Transverse colon (tissue), 4 donors: ENCODE results near the gene SNX30. TPM values are rescaled to one million over a fixed set of nuclear protein-coding genes. Genes with fewer than 3 reads are reported as not detected.

Experiments
- DNase-seq: peaks from one replicate; pipeline ENCODE4 v3.0.0-alpha.2; 2019
- H3K27ac ChIP-seq, 4 donors: fragments of 200-600 bp; sonication (generic); 2 replicates each; pipeline ENCODE4 v1.5.1; 2016 to 2018; ENCODE audit warnings: inconsistent platforms in 4 of 4
- H3K27me3 ChIP-seq: fragments of 200-600 bp; sonication (generic); 2 replicates; pipeline ENCODE4 v1.5.1; 2017; ENCODE audit warnings: inconsistent platforms
- H3K36me3 ChIP-seq, 4 donors: fragments of 200-600 bp; sonication (generic); 2 replicates each; pipeline ENCODE4 v1.5.1; 2017 to 2019; ENCODE audit warnings: inconsistent platforms in 4 of 4
- H3K4me1 ChIP-seq, 4 donors: fragments of 200-600 bp; sonication (generic); 2 replicates each; pipeline ENCODE4 v1.5.1; 2017 to 2020; ENCODE audit warnings: inconsistent platforms in 4 of 4
- H3K4me3 ChIP-seq, 4 donors: fragments of 200-600 bp; sonication (generic); 1 replicate in 1 of 4; 2 replicates in 3 of 4; pipeline versions ENCODE4 v1.5.1 to v1.6.1; 2017 to 2019; ENCODE audit warnings: inconsistent platforms in 4 of 4
- H3K9me3 ChIP-seq, 2 donors: fragments of 200-600 bp; sonication (generic); 2 replicates each; pipeline ENCODE4 v1.5.1; 2017 to 2019; ENCODE audit warnings: inconsistent platforms in 2 of 2
- EP300 ChIP-seq: sonication (generic); formaldehyde crosslinking; IDR thresholded peaks from one replicate; pipeline ENCODE4 v1.6.1; 2017; ENCODE audit warnings: antibody characterized with exemption, low read depth
- POLR2A ChIP-seq: fragments of 450-650 bp; IDR thresholded peaks from one replicate; pipeline ENCODE4 v1.6.1; 2016; ENCODE audit warnings: antibody characterized with exemption, mild to moderate bottlenecking, moderate library complexity
- POLR2AphosphoS5 ChIP-seq, 3 donors: sonication (generic); formaldehyde crosslinking; IDR thresholded peaks; one replicate each; pipeline ENCODE4 v1.6.1; 2016; ENCODE audit warnings: antibody characterized with exemption in 3 of 3
- WGBS, 2 donors: methylation state at CpG; one replicate each; pipeline ENCODE4 v1.1.5; 2018; ENCODE audit warnings: low coverage in 1 of 2; 5-methylcytosine and 5-hydroxymethylcytosine counted together
- in situ Hi-C, 4 donors: fragments of 200-750 bp; cut with MboI; loops; one replicate each; pipeline versions ENCODE4 v1.15.0 to v1.15.1; 2017; ENCODE audit warnings: low sequenced_read_pairs in 3 of 4, low pct_ligation_motif_present in 1 of 4, low pct_unique_long_range_greater_than_20kb in 1 of 4
- intact Hi-C: fragments of 100-400 bp; cut with DNase I; formaldehyde crosslinking; loops from one replicate; pipeline ENCODE4 v1.15.1; 2023; ENCODE audit warnings: low total_unique reads
- total RNA-seq, 4 donors: library from RNA; depleted of rRNA; stranded (reverse); fragments of >200 nt; gene quantifications; one replicate each; pipeline ENCODE4 v1.1.0, GENCODE V29; 2016
- TF ChIP-seq, protein P1 (sequence below), 5 experiments: fragments of 200-600 bp in 3 of 5; fragments of 450-650 bp in 2 of 5; sonication (generic) in 3 of 5; IDR thresholded peaks; 1 replicate in 2 of 5; 2 replicates in 3 of 5; pipeline ENCODE4 v1.5.1; 2016 to 2017; ENCODE audit warnings: antibody characterized with exemption in 5 of 5, inconsistent platforms in 3 of 5, mild to moderate bottlenecking in 2 of 5, moderate library complexity in 1 of 5

Gene SNX30
- total RNA-seq, 4 donors from 2014 or later = 15.7 to 46.4 (median 45.7) TPM

DNA sequence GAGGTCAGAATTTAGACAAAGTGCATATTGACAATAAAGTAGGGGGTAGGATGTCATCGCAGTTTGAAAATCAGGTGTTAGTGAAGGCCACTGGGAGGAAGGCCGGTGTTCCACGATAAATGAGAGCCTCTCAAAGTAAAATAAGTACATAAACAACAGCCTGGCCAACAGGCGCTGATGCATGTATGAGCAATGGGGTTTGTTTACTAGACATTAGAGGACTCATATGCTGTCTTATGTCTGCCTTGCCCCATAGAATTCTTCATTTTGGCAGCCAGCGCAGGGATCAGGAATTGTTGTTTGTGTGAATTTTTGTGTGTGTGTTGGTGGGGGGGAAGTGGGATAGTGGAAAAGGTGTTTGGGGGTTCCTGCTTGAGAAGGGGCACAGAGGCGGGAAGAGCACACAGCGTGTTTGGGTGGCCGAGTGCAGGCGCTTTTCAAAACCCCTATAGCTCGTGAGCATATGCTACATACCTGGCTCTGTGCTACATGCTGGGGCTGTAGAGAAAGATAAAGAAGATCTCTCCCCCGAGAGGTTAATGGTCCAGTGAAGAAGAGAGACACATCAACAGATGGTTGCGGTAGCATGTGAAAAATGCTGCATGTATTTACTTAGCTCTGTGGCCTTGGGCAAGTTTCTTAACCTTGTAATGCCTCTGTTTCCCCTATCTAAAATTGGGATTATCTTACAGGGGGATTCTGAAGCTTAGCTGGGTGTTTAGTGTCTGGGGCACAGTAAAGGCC is 11.5 kb downstream of the SNX30 start:
- 50 to 88% methylated on average over 1 to 12 of the region's 12 CpGs for WGBS, 2 donors
- in situ Hi-C loops (no loop called here), intact Hi-C loops (no loop called here)
- DNase-seq = no peak
- Histone ChIP-seq H3K9me3 (no peaks in the 10 kb centered on the region), H3K36me3 (no peaks in the 10 kb centered on the region), H3K4me3 (no peak overlapping the region), H3K27ac (no peak overlapping the region), H3K27me3 (no peaks in the 10 kb centered on the region), H3K4me1 (peaks cover 0 to 36% (median 9%) of the 10 kb centered on the region in 4 donors)
- TF ChIP-seq POLR2AphosphoS5 (IDR thresholded peaks at IDR 0.05) = no peak
- TF ChIP-seq, protein P1, sequence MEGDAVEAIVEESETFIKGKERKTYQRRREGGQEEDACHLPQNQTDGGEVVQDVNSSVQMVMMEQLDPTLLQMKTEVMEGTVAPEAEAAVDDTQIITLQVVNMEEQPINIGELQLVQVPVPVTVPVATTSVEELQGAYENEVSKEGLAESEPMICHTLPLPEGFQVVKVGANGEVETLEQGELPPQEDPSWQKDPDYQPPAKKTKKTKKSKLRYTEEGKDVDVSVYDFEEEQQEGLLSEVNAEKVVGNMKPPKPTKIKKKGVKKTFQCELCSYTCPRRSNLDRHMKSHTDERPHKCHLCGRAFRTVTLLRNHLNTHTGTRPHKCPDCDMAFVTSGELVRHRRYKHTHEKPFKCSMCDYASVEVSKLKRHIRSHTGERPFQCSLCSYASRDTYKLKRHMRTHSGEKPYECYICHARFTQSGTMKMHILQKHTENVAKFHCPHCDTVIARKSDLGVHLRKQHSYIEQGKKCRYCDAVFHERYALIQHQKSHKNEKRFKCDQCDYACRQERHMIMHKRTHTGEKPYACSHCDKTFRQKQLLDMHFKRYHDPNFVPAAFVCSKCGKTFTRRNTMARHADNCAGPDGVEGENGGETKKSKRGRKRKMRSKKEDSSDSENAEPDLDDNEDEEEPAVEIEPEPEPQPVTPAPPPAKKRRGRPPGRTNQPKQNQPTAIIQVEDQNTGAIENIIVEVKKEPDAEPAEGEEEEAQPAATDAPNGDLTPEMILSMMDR (IDR thresholded peaks at IDR 0.05) = no peak
- no peak for TF ChIP-seq EP300
- no peak for TF ChIP-seq POLR2A

DNA sequence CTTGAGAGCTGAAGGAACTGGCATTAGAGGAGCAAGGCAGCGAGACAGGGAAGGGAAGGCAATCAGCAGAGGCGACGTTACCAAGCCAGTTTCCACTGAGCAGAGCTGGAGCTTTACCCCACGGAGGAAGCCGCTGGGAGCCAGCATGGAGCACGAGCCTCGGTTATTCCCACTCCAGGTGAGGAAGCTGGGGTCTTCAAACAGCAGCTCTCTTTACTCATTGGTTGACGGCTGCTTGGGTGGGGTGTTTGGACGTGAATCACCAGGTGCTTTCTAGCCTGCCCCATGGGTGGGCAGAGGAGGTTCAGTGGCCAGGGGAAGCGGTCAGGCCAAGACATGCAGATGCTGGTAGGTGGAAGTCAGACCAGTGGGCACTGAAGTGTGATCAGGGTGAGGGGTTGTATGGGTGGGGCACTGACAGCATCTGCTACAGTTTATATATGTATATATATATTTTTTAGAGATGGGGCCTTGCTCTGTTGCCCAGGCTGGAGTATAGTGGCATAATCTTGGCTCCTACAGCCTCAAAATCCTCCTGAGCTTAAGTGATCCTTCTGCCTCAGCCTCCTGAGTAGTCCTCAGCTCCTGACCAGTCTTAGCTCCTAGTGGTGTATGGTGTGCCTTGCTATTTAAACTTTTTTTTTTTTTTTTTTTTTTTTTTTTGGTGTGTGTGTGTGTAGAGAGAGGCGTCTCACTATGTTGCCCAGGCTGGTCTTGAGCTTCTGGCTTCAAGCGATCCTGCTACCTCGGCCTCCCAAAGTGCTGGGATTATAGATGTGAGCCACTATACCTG is 12.4 kb downstream of the SNX30 start:
- H3K4me3 ChIP-seq = no peak overlapping the region
- no peak for TF ChIP-seq POLR2AphosphoS5 (IDR thresholded peaks at IDR 0.05)
- TF ChIP-seq, protein P1 (IDR thresholded peaks at IDR 0.05) = peak in 1 of 5 experiments; percentile 19
- TF ChIP-seq POLR2A = no peak
- no peak for TF ChIP-seq EP300
- H3K36me3 ChIP-seq = no peaks in the 10 kb centered on the region
- H3K9me3 ChIP-seq = no peaks in the 10 kb centered on the region
- no peaks in the 10 kb centered on the region for H3K27me3 ChIP-seq
- no peak overlapping the region for H3K27ac ChIP-seq
- 96 to 100% methylated on average over 3 to 13 of the region's 13 CpGs for WGBS, 2 donors
- peaks cover 0 to 28% (median 3%) of the 10 kb centered on the region in 4 donors for H3K4me1 ChIP-seq
- in situ Hi-C loops (no loop called here), intact Hi-C loops (no loop called here)
- DNase-seq = no peak

DNA sequence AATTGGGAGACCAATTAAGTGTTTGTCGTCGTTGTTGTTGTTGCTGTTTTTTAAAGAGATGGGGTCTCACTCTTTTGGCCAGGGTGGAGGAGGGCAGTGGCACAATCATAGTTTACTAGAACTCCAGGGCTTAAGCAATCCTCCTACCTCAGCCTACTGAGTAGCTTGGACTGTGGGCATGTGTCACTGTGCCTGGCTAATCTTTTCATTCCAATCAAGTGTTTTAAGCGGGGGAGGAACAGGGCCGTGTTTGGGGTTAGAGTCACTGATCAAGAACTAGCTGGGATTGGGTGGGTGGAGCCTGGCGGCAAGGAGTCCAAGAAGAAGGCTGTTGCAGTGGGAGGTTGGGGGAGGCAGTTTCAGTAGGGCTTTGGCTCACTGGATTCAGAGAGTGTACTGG is 13.8 kb downstream of the SNX30 start:
- in situ Hi-C loops (no loop called here), intact Hi-C loops (no loop called here)

DNA sequence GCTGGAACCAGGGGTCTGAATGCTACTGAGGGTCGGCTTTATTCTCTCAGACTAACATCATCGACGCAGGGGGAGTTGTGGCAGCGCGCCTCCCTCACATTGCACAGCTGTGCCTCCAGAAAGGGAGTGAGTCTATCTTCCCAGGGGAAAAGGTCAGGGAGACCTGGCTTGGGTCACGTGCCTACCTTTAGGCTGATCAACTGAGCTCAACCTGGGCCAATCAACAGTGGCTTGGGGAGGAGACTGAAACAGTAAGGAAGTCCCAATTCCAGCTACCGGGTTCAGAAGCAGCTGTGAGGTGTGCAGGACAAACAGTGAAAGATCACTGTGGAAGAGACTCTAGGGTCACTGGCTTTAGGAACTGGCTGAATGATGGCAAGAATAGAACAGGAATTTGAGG is 14.3 kb downstream of the SNX30 start:
- 33 to 69% methylated on average over 1 to 7 of the region's 7 CpGs for whole genome bisulfite sequencing, 2 donors
- intact Hi-C loops (no loop called here), in situ Hi-C loops (no loop called here)
- H3K9me3 ChIP-seq = no peaks in the 10 kb centered on the region
- H3K4me3 ChIP-seq = no peak overlapping the region
- no peaks in the 10 kb centered on the region for H3K36me3 ChIP-seq
- TF ChIP-seq, protein P1 (IDR thresholded peaks at IDR 0.05) = no peak
- peak in 1 of 3 donors; percentile 39 for TF ChIP-seq POLR2AphosphoS5 (IDR thresholded peaks at IDR 0.05)
- peak; percentile 33 for TF ChIP-seq POLR2A
- TF ChIP-seq EP300 = no peak
- peak overlapping the region in 3 of 4 donors; percentile 58 to 64 (median 58) for H3K27ac ChIP-seq
- DNase-seq = peak; percentile 52
- H3K27me3 ChIP-seq = no peaks in the 10 kb centered on the region
- H3K4me1 ChIP-seq = peaks cover 0 to 21% (median 0%) of the 10 kb centered on the region in 4 donors

More for the DNA sequence above, 13.8 kb downstream of the SNX30 start:
- TF ChIP-seq POLR2A (no peak), EP300 (no peak), POLR2AphosphoS5 (IDR thresholded peaks at IDR 0.05) (no peak)
- TF ChIP-seq, protein P1 (IDR thresholded peaks at IDR 0.05) = no peak
- no peaks in the 10 kb centered on the region for H3K9me3 ChIP-seq
- no peak for DNase-seq
- H3K4me3 ChIP-seq = no peak overlapping the region
- no peaks in the 10 kb centered on the region for H3K36me3 ChIP-seq
- 65 to 84% methylated on average over 3 to 5 of the region's 5 CpGs for WGBS, 2 donors
- H3K27ac ChIP-seq = peak overlapping the region in 3 of 4 donors; percentile 58 to 64 (median 58)
- H3K27me3 ChIP-seq = no peaks in the 10 kb centered on the region
- H3K4me1 ChIP-seq = peaks cover 0 to 21% (median 0%) of the 10 kb centered on the region in 4 donors
